ENCODE results near the gene MEIS2. TPM values are rescaled to one million over a fixed set of nuclear protein-coding genes. Genes with fewer than 3 reads are reported as not detected.

The MEIS2 gene
- total and polyA plus RNA-seq, 2 of the 13 experiments (the other 11 are each of a cell fraction or from before 2014, with no cell fraction given) = 10.7 to 12.4 TPM

GRCh38 chr15:37094915-37095711, 5.2 kb downstream of the MEIS2 start:
- CTCF ChIA-PET (ENCODE audit: low intra/inter-chr PET ratio, low total read pairs) = no interaction called here
- H3K4me2 ChIP-seq (ENCODE audit: low read depth, low read length) = no peak overlapping the region
- TF ChIP-seq DNMT3B (CRISPR knock-in tag; conservative IDR thresholded peaks at IDR 0.05) (no peak), ELK4 (CRISPR knock-in tag; IDR thresholded peaks at IDR 0.05; ENCODE audit: borderline replicate concordance) (no peak), TRAFD1 (CRISPR knock-in tag; IDR thresholded peaks at IDR 0.05; ENCODE audit: borderline replicate concordance) (no peak), ZNF558 (CRISPR knock-in tag; IDR thresholded peaks at IDR 0.05; ENCODE audit: borderline replicate concordance) (no peak), PPARG (CRISPR knock-in tag; conservative IDR thresholded peaks at IDR 0.05) (no peak), ZNF552 (CRISPR knock-in tag; IDR thresholded peaks at IDR 0.05; ENCODE audit: borderline replicate concordance) (no peak), RFX1 (IDR thresholded peaks at IDR 0.05) (no peak), ZKSCAN8 (CRISPR knock-in tag; IDR thresholded peaks at IDR 0.05; ENCODE audit: borderline replicate concordance) (no peak), ZNF619 (CRISPR knock-in tag; IDR thresholded peaks at IDR 0.05) (no peak), ZNF574 (CRISPR knock-in tag; IDR thresholded peaks at IDR 0.05) (no peak), CBX1 (IDR thresholded peaks at IDR 0.05; ENCODE audit: low read depth) (no peak), MAFF (IDR thresholded peaks at IDR 0.05; ENCODE audit: low read depth, low read length) (no peak), ZNF207 (IDR thresholded peaks at IDR 0.05; ENCODE audit: borderline replicate concordance) (no peak), MIXL1 (CRISPR knock-in tag; IDR thresholded peaks at IDR 0.05) (no peak), ZBED4 (CRISPR knock-in tag; IDR thresholded peaks at IDR 0.05; ENCODE audit: borderline replicate concordance) (no peak)

More at GRCh38 chr15:37094915-37095711, 5.2 kb downstream of the MEIS2 start:
- POLR2A ChIA-PET = no interaction called here
- BruUV-seq (replicated peaks) = no TSS peak
- Histone ChIP-seq H3K9ac (ENCODE audit: insufficient read depth, low read depth, low read length) (no peak overlapping the region), H3K27me3 (ENCODE audit: control insufficient read depth in 1 of 2, insufficient read depth in 2 of 2, low read length in 2 of 2) (no peaks in the 10 kb centered on the region; a peak in 1 of 5 replicates), H3K79me2 (ENCODE audit: insufficient read depth, low read length) (peaks cover 6% of the 10 kb centered on the region), H3K27ac (ENCODE audit: extremely low read length, insufficient read depth, low read length) (no peak overlapping the region), H2AFZ (ENCODE audit: low read length) (no peak overlapping the region), H3K4me3 (replicated peaks in 1 of 3; ENCODE audit: insufficient read depth in 1 of 3, low read depth in 2 of 3, low read length in 3 of 3) (no peak overlapping the region), H3K36me3 (replicated peaks in 1 of 2; ENCODE audit: control insufficient read depth in 1 of 2, insufficient read depth in 2 of 2, low read length in 2 of 2) (peaks cover 0 to 14% of the 10 kb centered on the region in 2 experiments; a peak in 3 of 5 replicates), H3K9me3 (ENCODE audit: low read length) (no peaks in the 10 kb centered on the region), H3K4me1 (ENCODE audit: insufficient read depth, low read length) (peaks cover 38% of the 10 kb centered on the region), H4K20me1 (ENCODE audit: insufficient read depth, low read length) (no peaks in the 10 kb centered on the region)
- ATAC-seq (no peak), FAIRE-seq (no peak), DNase-seq (ENCODE audit: low spot score) (no peak)
- WGBS (ENCODE audit: low lambda C conversion rate) = 97% methylated on average over 36 of the region's 36 CpGs
- in situ Hi-C loops (cut with HindIII; ENCODE audit: extremely low pct_ligation_motif_present, low pct_unique_long_range_greater_than_20kb) = loop anchor here (10.0 kb wide), 1 partner anchor 50 kb away; no protein-coding TSS in a partner anchor
- intact Hi-C loops (cut with micrococcal nuclease; ENCODE audit: unreplicated experiment) = no loop called here

All from HepG2 (cell line).